ENCODE data around the gene STRA8.

The STRA8 gene

GRCh38 chr7:135285547-135286233 is 52.1 kb downstream of the STRA8 start:
- H3K36me3 ChIP-seq (ENCODE audit: insufficient read depth, low read length) = no peaks in the 10 kb centered on the region
- no peak overlapping the region for H3K27ac ChIP-seq (ENCODE audit: low read depth, low read length, poor library complexity, severe bottlenecking)
- no peaks in the 10 kb centered on the region for H3K9me2 ChIP-seq (ENCODE audit: low read depth, low read length)
- H3K9me3 ChIP-seq (ENCODE audit: low read length) = no peaks in the 10 kb centered on the region
- H3F3A ChIP-seq (ENCODE audit: insufficient read depth, low read length) = no peaks in the 10 kb centered on the region
- no peaks in the 10 kb centered on the region for H3K4me1 ChIP-seq (ENCODE audit: insufficient read depth, low read length, severe bottlenecking)
- no peak overlapping the region for H3K9ac ChIP-seq (ENCODE audit: low read length)
- H3K4me2 ChIP-seq (ENCODE audit: low read length) = no peak overlapping the region
- no peaks in the 10 kb centered on the region for H4K20me1 ChIP-seq (ENCODE audit: insufficient read depth, low read length)
- TF ChIP-seq CTCF (IDR thresholded peaks at IDR 0.05; ENCODE audit: low read length) (no peak), EZH2 (IDR thresholded peaks at IDR 0.05; ENCODE audit: borderline replicate concordance, low read length) (no peak)
- no peaks in the 10 kb centered on the region for H3K79me2 ChIP-seq (ENCODE audit: insufficient read depth, low read length)
- no peak overlapping the region for H3K4me3 ChIP-seq (ENCODE audit: low read depth, low read length, poor library complexity, severe bottlenecking)
- H2AFZ ChIP-seq (ENCODE audit: low read length) = no peak overlapping the region
- no peaks in the 10 kb centered on the region for H3K27me3 ChIP-seq (ENCODE audit: insufficient read depth, low read length)

GRCh38 chr7:135286876-135287275 is 53.2 kb downstream of the STRA8 start:
- no peaks in the 10 kb centered on the region for H3K9me3 ChIP-seq (ENCODE audit: low read length)
- TF ChIP-seq CTCF (IDR thresholded peaks at IDR 0.05; ENCODE audit: low read length) (no peak), EZH2 (IDR thresholded peaks at IDR 0.05; ENCODE audit: borderline replicate concordance, low read length) (no peak)

GRCh38 chr7:135290594-135290993 is 57.0 kb downstream of the STRA8 start:
- no peak overlapping the region for H3K27ac ChIP-seq (ENCODE audit: low read depth, low read length, poor library complexity, severe bottlenecking)

More at GRCh38 chr7:135286876-135287275, 53.2 kb downstream of the STRA8 start:
- H3K79me2 ChIP-seq (ENCODE audit: insufficient read depth, low read length) = no peaks in the 10 kb centered on the region
- H3K4me1 ChIP-seq (ENCODE audit: insufficient read depth, low read length, severe bottlenecking) = no peaks in the 10 kb centered on the region
- H4K20me1 ChIP-seq (ENCODE audit: insufficient read depth, low read length) = no peaks in the 10 kb centered on the region
- no peak overlapping the region for H2AFZ ChIP-seq (ENCODE audit: low read length)
- H3K36me3 ChIP-seq (ENCODE audit: insufficient read depth, low read length) = no peaks in the 10 kb centered on the region
- no peak overlapping the region for H3K4me2 ChIP-seq (ENCODE audit: low read length)
- H3K4me3 ChIP-seq (ENCODE audit: low read depth, low read length, poor library complexity, severe bottlenecking) = no peak overlapping the region
- H3K27ac ChIP-seq (ENCODE audit: low read depth, low read length, poor library complexity, severe bottlenecking) = no peak overlapping the region
- no peak overlapping the region for H3K9ac ChIP-seq (ENCODE audit: low read length)
- no peaks in the 10 kb centered on the region for H3F3A ChIP-seq (ENCODE audit: insufficient read depth, low read length)
- H3K9me2 ChIP-seq (ENCODE audit: low read depth, low read length) = no peaks in the 10 kb centered on the region
- H3K27me3 ChIP-seq (ENCODE audit: insufficient read depth, low read length) = no peaks in the 10 kb centered on the region

More at GRCh38 chr7:135290594-135290993, 57.0 kb downstream of the STRA8 start:
- Histone ChIP-seq H3K4me2 (ENCODE audit: low read length) (no peak overlapping the region), H3K79me2 (ENCODE audit: insufficient read depth, low read length) (no peaks in the 10 kb centered on the region), H3K9ac (ENCODE audit: low read length) (no peak overlapping the region), H3F3A (ENCODE audit: insufficient read depth, low read length) (no peaks in the 10 kb centered on the region), H3K9me3 (ENCODE audit: low read length) (no peaks in the 10 kb centered on the region), H2AFZ (ENCODE audit: low read length) (no peak overlapping the region), H3K9me2 (ENCODE audit: low read depth, low read length) (no peaks in the 10 kb centered on the region), H4K20me1 (ENCODE audit: insufficient read depth, low read length) (no peaks in the 10 kb centered on the region), H3K27me3 (ENCODE audit: insufficient read depth, low read length) (no peaks in the 10 kb centered on the region), H3K4me1 (ENCODE audit: insufficient read depth, low read length, severe bottlenecking) (no peaks in the 10 kb centered on the region), H3K4me3 (ENCODE audit: low read depth, low read length, poor library complexity, severe bottlenecking) (no peak overlapping the region), H3K36me3 (ENCODE audit: insufficient read depth, low read length) (no peaks in the 10 kb centered on the region)
- TF ChIP-seq EZH2 (IDR thresholded peaks at IDR 0.05; ENCODE audit: borderline replicate concordance, low read length) (no peak), CTCF (IDR thresholded peaks at IDR 0.05; ENCODE audit: low read length) (no peak)

All from OCI-LY1 (cell line).